Activated T-helper 17 cell treated with anti-CD3 and anti-CD28 coated beads, Interleukin-2, amount 50 U/mL, for 72 hours (primary cell): ENCODE measurements around the gene TMEM229B. TPM values are rescaled to one million over a fixed set of nuclear protein-coding genes. Genes with fewer than 3 reads are reported as not detected.

Experiments
- ATAC-seq: fragments of 150-1000 bp; cut with Tn5 transposase; replicated peaks from 2 replicates; pipeline ENCODE4 v1.10.0; 2021; ENCODE audit warnings: mild to moderate bottlenecking, moderate library complexity
- H3K27ac Mint-ChIP-seq: one replicate; pipeline ENCODE4 v1.8.0; 2022; ENCODE audit warnings: mixed read lengths
- H3K27me3 Mint-ChIP-seq: one replicate; pipeline ENCODE4 v1.8.0; 2022; ENCODE audit warnings: mixed read lengths
- H3K36me3 Mint-ChIP-seq: one replicate; pipeline ENCODE4 v1.8.0; 2022; ENCODE audit warnings: low read depth, mild to moderate bottlenecking, mixed read lengths
- H3K4me1 Mint-ChIP-seq: one replicate; pipeline ENCODE4 v1.8.0; 2022; ENCODE audit warnings: mixed read lengths
- H3K4me3 Mint-ChIP-seq: one replicate; pipeline ENCODE4 v1.8.0; 2022; ENCODE audit warnings: mild to moderate bottlenecking, mixed read lengths
- H3K9me3 Mint-ChIP-seq: one replicate; pipeline ENCODE4 v1.8.0; 2022; ENCODE audit warnings: mixed read lengths
- total RNA-seq, 2 donors: library from RNA; stranded (reverse); gene quantifications; one replicate each; pipeline ENCODE4 v1.2.3, GENCODE V29; 2022

TMEM229B gene
- total RNA-seq, 2 donors from 2014 or later = 0.71 to 0.84 TPM

- Mint-ChIP-seq H3K27me3 (no peaks in the 10 kb centered on the region), H3K36me3 (no peaks in the 10 kb centered on the region), H3K27ac (no peak overlapping the region), H3K9me3 (no peaks in the 10 kb centered on the region), H3K4me3 (no peak overlapping the region), H3K4me1 (no peaks in the 10 kb centered on the region)
- no peak for ATAC-seq
Measured at GRCh38 chr14:67505254-67505653, 16.7 kb upstream of the TMEM229B start.

DNA sequence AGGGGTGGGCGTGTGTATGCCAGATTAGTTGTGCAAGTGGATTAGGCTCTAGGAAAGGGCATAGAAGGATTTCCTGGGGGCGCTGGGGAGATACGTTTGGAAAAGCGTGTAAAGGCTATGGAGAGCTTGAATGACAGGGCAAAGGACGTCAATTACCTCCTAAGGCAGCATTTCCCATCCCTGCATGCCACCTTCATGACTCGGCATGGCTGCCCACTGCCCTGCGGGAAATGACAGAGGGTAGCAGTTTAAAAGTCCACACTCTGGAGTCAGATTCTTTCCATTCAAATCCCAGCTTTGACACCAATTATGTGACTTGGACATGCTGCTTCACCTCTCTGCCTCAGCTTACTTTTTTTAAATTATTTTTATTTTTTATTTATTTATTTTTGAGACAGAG is 14.8 kb upstream of the TMEM229B start:
- no peak for ATAC-seq
- no peaks in the 10 kb centered on the region for H3K9me3 Mint-ChIP-seq
- H3K27ac Mint-ChIP-seq = no peak overlapping the region
- H3K4me3 Mint-ChIP-seq = no peak overlapping the region
- H3K27me3 Mint-ChIP-seq = no peaks in the 10 kb centered on the region
- no peaks in the 10 kb centered on the region for H3K36me3 Mint-ChIP-seq
- H3K4me1 Mint-ChIP-seq = no peaks in the 10 kb centered on the region

DNA sequence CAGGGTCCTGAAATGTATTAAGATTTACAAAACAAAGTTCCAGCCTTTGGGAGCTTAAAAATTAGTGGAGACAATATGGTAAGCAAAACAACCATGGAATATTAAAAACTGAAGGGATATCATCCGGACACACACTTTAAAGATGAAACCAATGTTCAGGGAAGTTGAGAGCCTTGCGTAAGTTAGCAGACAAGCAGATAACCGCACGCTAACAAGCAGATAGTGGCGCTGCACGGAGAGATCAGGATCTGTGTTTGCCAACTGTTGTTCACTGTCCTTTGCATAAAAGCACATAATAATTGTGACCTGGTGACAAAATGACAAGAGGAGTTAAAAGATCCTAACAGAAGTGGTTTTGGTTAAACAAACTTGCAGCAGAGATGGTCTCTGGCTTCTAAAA is 14.3 kb upstream of the TMEM229B start:
- Mint-ChIP-seq H3K27ac (no peak overlapping the region), H3K36me3 (no peaks in the 10 kb centered on the region), H3K4me3 (no peak overlapping the region), H3K4me1 (no peaks in the 10 kb centered on the region), H3K27me3 (no peaks in the 10 kb centered on the region), H3K9me3 (no peaks in the 10 kb centered on the region)
- ATAC-seq = no peak

- Mint-ChIP-seq H3K4me1 (no peaks in the 10 kb centered on the region), H3K36me3 (no peaks in the 10 kb centered on the region), H3K4me3 (no peak overlapping the region), H3K9me3 (no peaks in the 10 kb centered on the region), H3K27ac (no peak overlapping the region), H3K27me3 (no peaks in the 10 kb centered on the region)
- no peak for ATAC-seq
Measured at GRCh38 chr14:67501670-67502069, 13.1 kb upstream of the TMEM229B start.

- H3K27me3 Mint-ChIP-seq = no peaks in the 10 kb centered on the region
- no peak for ATAC-seq
- H3K36me3 Mint-ChIP-seq = no peaks in the 10 kb centered on the region
- H3K9me3 Mint-ChIP-seq = no peaks in the 10 kb centered on the region
- no peak overlapping the region for H3K27ac Mint-ChIP-seq
- H3K4me1 Mint-ChIP-seq = no peaks in the 10 kb centered on the region
- no peak overlapping the region for H3K4me3 Mint-ChIP-seq
Measured at GRCh38 chr14:67500981-67501380, 12.5 kb upstream of the TMEM229B start.

GRCh38 chr14:67497716-67498115 is 9.2 kb upstream of the TMEM229B start:
- ATAC-seq = no peak
- Mint-ChIP-seq H3K4me3 (no peak overlapping the region), H3K27ac (no peak overlapping the region), H3K4me1 (no peaks in the 10 kb centered on the region), H3K9me3 (no peaks in the 10 kb centered on the region), H3K36me3 (no peaks in the 10 kb centered on the region), H3K27me3 (no peaks in the 10 kb centered on the region)

DNA sequence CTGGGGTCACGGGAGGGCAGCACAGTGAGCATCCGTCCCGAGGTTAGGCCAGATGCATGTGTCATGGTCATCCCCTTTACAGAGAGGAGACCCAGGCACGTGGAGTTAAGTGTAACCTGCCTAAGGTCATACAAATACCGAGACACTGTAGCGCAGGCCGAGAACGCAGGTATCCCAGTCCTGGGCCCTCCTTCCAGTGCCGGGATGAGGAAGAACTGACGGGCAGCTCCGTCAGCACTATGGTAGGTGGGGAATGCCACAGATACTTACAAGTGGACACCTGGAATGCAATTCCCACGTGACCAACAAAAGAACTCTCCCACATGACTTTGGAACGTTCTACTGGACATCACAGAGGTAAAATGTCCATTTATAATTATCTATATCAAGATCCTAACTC is 8.7 kb upstream of the TMEM229B start:
- Mint-ChIP-seq H3K36me3 (no peaks in the 10 kb centered on the region), H3K4me3 (no peak overlapping the region), H3K27me3 (no peaks in the 10 kb centered on the region), H3K4me1 (no peaks in the 10 kb centered on the region), H3K27ac (no peak overlapping the region), H3K9me3 (no peaks in the 10 kb centered on the region)
- no peak for ATAC-seq

DNA sequence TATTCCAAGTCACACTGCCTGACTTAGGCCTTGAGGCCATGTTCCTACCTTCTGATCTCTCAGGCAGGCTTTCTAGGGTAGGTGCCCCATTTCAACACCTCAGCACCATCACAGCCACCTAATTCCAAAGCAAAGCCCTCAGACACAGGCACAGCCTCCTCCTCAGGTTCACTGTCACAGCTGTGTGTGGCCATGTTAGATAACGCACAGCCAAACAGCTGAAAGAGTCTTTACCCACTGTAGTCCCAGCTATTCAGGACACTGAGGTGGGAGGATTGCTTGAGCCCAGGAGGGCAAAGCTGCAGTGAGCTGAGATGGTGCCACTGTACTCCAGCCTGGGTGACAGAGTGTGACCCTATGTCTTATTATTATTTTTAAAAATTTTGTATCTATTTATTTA is 7.3 kb upstream of the TMEM229B start:
- no peak for ATAC-seq
- Mint-ChIP-seq H3K9me3 (no peaks in the 10 kb centered on the region), H3K36me3 (no peaks in the 10 kb centered on the region), H3K27me3 (no peaks in the 10 kb centered on the region), H3K4me1 (no peaks in the 10 kb centered on the region), H3K4me3 (no peak overlapping the region), H3K27ac (no peak overlapping the region)

GRCh38 chr14:67493092-67493717 is 4.7 kb upstream of the TMEM229B start:
- Mint-ChIP-seq H3K27me3 (no peaks in the 10 kb centered on the region), H3K9me3 (no peaks in the 10 kb centered on the region), H3K4me3 (no peak overlapping the region), H3K27ac (no peak overlapping the region), H3K4me1 (peaks cover 12% of the 10 kb centered on the region), H3K36me3 (no peaks in the 10 kb centered on the region)
- no peak for ATAC-seq

GRCh38 chr14:67492538-67492937 is 4.0 kb upstream of the TMEM229B start:
- Mint-ChIP-seq H3K36me3 (no peaks in the 10 kb centered on the region), H3K9me3 (no peaks in the 10 kb centered on the region), H3K27me3 (no peaks in the 10 kb centered on the region), H3K4me3 (no peak overlapping the region), H3K27ac (no peak overlapping the region), H3K4me1 (peaks cover 12% of the 10 kb centered on the region)
- ATAC-seq = no peak

DNA sequence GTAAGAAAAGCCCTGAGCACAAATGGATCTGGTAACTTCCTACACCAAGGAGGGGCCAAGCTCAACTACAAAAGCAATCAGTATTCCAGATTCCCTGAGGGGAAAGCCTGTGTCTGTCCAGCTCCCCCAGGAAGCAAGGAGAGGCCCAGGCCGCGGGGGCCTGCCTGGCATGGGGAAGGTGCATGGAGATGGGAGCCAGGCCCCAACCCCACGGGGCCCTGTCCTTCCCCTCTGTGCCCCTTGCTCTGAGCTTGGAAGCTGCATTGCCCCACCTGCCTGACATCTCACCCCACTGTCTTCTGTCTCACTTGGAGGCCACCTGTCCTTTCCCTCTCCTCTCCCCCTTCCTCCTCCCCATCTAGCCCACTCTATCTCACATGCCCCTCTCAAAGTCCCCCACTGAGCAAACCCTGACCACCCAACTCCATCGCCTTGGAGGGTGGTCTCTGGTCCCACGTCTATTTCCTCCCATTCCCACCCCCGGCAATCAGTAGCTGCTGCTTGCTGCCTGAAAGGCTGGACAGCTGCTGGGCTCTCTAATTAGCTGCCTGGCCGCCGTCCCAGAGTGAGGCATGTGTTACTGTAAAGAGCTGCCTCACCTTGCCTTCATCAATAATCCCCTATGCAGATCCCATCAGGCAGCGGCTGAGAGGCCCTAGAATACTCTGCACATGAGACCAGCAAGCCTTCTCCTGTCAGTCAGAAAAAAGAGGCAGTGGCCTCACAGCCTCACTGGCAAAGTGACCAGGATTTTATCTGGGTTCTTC is 3.4 kb upstream of the TMEM229B start:
- H3K27ac Mint-ChIP-seq = no peak overlapping the region
- H3K27me3 Mint-ChIP-seq = no peaks in the 10 kb centered on the region
- no peaks in the 10 kb centered on the region for H3K36me3 Mint-ChIP-seq
- no peaks in the 10 kb centered on the region for H3K9me3 Mint-ChIP-seq
- no peak for ATAC-seq
- no peak overlapping the region for H3K4me3 Mint-ChIP-seq
- H3K4me1 Mint-ChIP-seq = peaks cover 12% of the 10 kb centered on the region

GRCh38 chr14:67491285-67491684 is 2.8 kb upstream of the TMEM229B start:
- ATAC-seq = no peak
- H3K36me3 Mint-ChIP-seq = no peaks in the 10 kb centered on the region
- H3K4me1 Mint-ChIP-seq = peaks cover 12% of the 10 kb centered on the region
- no peaks in the 10 kb centered on the region for H3K27me3 Mint-ChIP-seq
- no peaks in the 10 kb centered on the region for H3K9me3 Mint-ChIP-seq
- no peak overlapping the region for H3K27ac Mint-ChIP-seq
- H3K4me3 Mint-ChIP-seq = no peak overlapping the region

- Mint-ChIP-seq H3K9me3 (no peaks in the 10 kb centered on the region), H3K4me3 (no peak overlapping the region), H3K36me3 (peaks cover 3% of the 10 kb centered on the region), H3K4me1 (peaks cover 19% of the 10 kb centered on the region), H3K27me3 (no peaks in the 10 kb centered on the region), H3K27ac (no peak overlapping the region)
- ATAC-seq = no peak
Measured at GRCh38 chr14:67490196-67490595, 1.7 kb upstream of the TMEM229B start.

DNA sequence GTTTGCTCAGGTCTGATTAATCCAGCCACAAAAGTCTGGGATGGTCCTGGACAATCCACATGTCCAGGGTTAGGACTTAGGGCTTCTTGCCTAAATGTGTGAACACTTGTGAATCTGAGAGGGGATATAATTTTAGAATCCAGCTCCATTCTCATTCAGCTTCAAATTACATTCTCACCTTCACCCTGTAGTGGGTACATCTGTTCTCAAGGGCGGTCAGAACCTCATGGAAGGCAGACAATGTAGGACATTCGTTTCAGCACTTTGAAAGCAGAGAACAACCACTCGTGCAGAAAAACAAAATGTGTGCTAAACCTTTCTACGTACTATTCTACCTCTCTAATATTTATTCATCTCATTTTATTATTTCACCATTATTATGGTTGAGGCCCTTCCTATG is 1.2 kb downstream of the TMEM229B start:
- Mint-ChIP-seq H3K27ac (peak overlapping the region; percentile 97), H3K4me1 (peaks cover 21% of the 10 kb centered on the region)
- ATAC-seq = no peak

DNA sequence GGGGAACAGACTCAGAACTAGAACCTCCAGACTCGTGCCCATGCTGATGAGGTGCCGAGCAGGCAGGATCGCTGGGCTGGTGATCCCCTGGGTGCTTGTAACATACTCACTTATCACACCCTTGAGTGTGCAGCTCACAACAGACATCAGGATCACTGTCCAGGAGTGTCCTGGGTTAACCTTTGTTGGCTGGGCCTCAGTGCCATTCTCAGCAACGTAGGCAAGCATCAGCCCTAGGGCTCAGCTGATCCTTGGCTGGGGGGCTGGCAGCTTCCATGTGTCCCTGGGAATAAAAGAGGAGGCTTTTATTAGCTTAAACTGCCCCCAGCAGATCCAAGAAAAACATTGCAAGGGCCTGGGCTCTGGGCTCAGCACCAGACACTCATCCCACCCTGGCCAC is 1.6 kb downstream of the TMEM229B start:
- Mint-ChIP-seq H3K27me3 (no peaks in the 10 kb centered on the region), H3K27ac (no peak overlapping the region), H3K9me3 (no peaks in the 10 kb centered on the region), H3K36me3 (peaks cover 9% of the 10 kb centered on the region), H3K4me3 (peak overlapping the region; percentile 95), H3K4me1 (peaks cover 21% of the 10 kb centered on the region)
- ATAC-seq = no peak

More for the DNA sequence above, 1.2 kb downstream of the TMEM229B start:
- no peaks in the 10 kb centered on the region for H3K9me3 Mint-ChIP-seq
- peak overlapping the region; percentile 95 for H3K4me3 Mint-ChIP-seq
- H3K27me3 Mint-ChIP-seq = no peaks in the 10 kb centered on the region
- H3K36me3 Mint-ChIP-seq = peaks cover 9% of the 10 kb centered on the region
